Hepatocyte (in vitro differentiated cells): ENCODE data around the gene SFT2D2.

Source experiments
- CTCF ChIP-seq: fragments of 200-600 bp; sonication (generic); IDR thresholded peaks from 2 replicates; pipeline ENCODE4 v1.5.1; 2016; ENCODE audit warnings: antibody characterized with exemption, mild to moderate bottlenecking; ENCODE audit not compliant: poor library complexity
- EZH2phosphoT487 ChIP-seq: fragments of 200-600 bp; sonication (generic); IDR thresholded peaks from one replicate; pipeline ENCODE4 v1.6.1; 2018; ENCODE audit warnings: antibody characterized with exemption, mild to moderate bottlenecking, low read depth, moderate library complexity; ENCODE audit not compliant: unreplicated experiment, severe bottlenecking

DNA sequence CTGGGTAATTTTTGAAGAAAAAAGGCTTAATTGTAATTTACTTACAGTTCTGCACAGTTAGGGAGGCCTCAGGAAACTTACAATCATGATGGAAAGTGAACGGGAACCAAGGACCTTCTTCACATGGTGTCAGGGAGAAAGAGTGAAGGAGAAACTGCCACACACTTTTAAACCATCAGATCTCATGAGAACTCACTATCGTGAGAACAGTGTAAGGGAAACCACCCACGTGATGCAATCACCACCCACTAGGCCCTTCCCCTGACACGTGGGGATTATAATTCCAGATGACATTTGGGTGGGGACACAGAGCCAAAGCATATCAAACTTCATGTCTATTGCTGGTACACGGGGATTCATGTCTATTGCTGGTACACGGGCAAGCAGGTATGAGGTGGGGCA is 5.3 kb upstream of the SFT2D2 start:
- TF ChIP-seq CTCF = no peak
- no peak for TF ChIP-seq EZH2phosphoT487
